ENCODE data around the gene PDE4B. TPM values are rescaled to one million over a fixed set of nuclear protein-coding genes. Genes with fewer than 3 reads are reported as not detected.
"Not testable (repeated sequence)": the region's sequence is repeated elsewhere in the genome, so short reads cannot be mapped to it uniquely, and the experiment has no call there.

Gene PDE4B
- total RNA-seq, 2 donors from 2014 or later = 114 to 132 TPM

- Mint-ChIP-seq H3K27ac (no peak overlapping the region), H3K36me3 (ENCODE audit: low read depth) (no peaks in the 10 kb centered on the region), H3K4me3 (peak overlapping the region; percentile 47), H3K27me3 (peaks cover 43% of the 10 kb centered on the region), H3K4me1 (no peaks in the 10 kb centered on the region)
- no peaks in the 10 kb centered on the region for H3K9me3 ChIP-seq (ENCODE audit: control insufficient read depth, low read length, poor library complexity, severe bottlenecking)
- no peak for ATAC-seq
- DNase-seq = no peak
Measured at GRCh38 chr1:65998763-65999583, 206.3 kb downstream of the PDE4B start.

DNA sequence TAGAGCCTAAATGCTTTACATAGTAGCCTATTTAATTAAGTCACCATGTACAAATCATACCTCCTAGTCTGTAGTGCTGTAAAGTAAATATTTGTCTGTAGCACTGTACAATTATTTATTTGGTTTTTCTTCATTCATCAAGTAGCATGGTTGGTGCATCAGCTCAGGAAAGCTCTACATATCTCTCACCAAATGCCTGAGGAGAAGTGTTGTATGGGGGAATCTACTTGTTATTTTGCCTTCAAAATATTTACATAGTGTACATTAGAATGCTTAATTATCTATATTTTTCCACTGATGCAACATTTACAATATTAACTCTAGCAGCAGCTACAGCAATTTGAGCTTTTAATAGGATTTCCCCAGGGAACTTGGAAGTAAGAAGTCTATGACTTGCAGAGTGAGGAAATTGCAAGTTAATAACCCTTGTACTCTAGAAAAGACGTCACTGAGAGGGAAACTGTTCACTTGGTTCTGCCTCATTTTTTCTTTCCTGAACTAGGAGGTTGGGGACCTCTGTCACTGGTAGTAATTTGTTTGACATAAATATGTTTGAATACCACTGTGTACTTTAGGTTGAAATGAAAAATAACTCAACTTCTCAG, 207.4 kb downstream of the PDE4B start:
- H3K4me1 Mint-ChIP-seq = no peaks in the 10 kb centered on the region
- ATAC-seq (no peak), DNase-seq (no peak)
- peaks cover 43% of the 10 kb centered on the region for H3K27me3 Mint-ChIP-seq
- H3K27ac Mint-ChIP-seq = no peak overlapping the region
- no peaks in the 10 kb centered on the region for H3K36me3 Mint-ChIP-seq (ENCODE audit: low read depth)
- H3K9me3 ChIP-seq (ENCODE audit: control insufficient read depth, low read length, poor library complexity, severe bottlenecking) = no peaks in the 10 kb centered on the region
- H3K4me3 Mint-ChIP-seq = no peak overlapping the region

- H3K4me1 Mint-ChIP-seq = no peaks in the 10 kb centered on the region
- H3K9me3 ChIP-seq (ENCODE audit: control insufficient read depth, low read length, poor library complexity, severe bottlenecking) = no peaks in the 10 kb centered on the region
- H3K27ac Mint-ChIP-seq = no peak overlapping the region
- no peak overlapping the region for H3K4me3 Mint-ChIP-seq
- peaks cover 33% of the 10 kb centered on the region for H3K27me3 Mint-ChIP-seq
- ATAC-seq = no peak
- no peaks in the 10 kb centered on the region for H3K36me3 Mint-ChIP-seq (ENCODE audit: low read depth)
- DNase-seq = no peak
Measured at GRCh38 chr1:66003690-66004089, 211.0 kb downstream of the PDE4B start.

- not testable (repeated sequence) for H3K27ac Mint-ChIP-seq; H3K9me3 ChIP-seq (ENCODE audit: control insufficient read depth, low read length, poor library complexity, severe bottlenecking); H3K4me3 Mint-ChIP-seq; H3K4me1 Mint-ChIP-seq; DNase-seq; H3K36me3 Mint-ChIP-seq (ENCODE audit: low read depth); ATAC-seq
- H3K27me3 Mint-ChIP-seq = peaks cover 23% of the 10 kb centered on the region
Measured at GRCh38 chr1:66006534-66006933, 213.8 kb downstream of the PDE4B start.

- H3K27ac Mint-ChIP-seq = no peak overlapping the region
- no peak overlapping the region for H3K4me3 Mint-ChIP-seq
- peaks cover 2% of the 10 kb centered on the region for H3K4me1 Mint-ChIP-seq
- peak; percentile 50 for ATAC-seq
- no peaks in the 10 kb centered on the region for H3K9me3 ChIP-seq (ENCODE audit: control insufficient read depth, low read length, poor library complexity, severe bottlenecking)
- H3K36me3 Mint-ChIP-seq (ENCODE audit: low read depth) = peaks cover 3% of the 10 kb centered on the region
- DNase-seq = no peak
- H3K27me3 Mint-ChIP-seq = peaks cover 32% of the 10 kb centered on the region
Measured at GRCh38 chr1:66012106-66012784, 219.6 kb downstream of the PDE4B start.

GRCh38 chr1:66013371-66013770, 220.7 kb downstream of the PDE4B start:
- ATAC-seq = no peak

GRCh38 chr1:66022904-66023620, 230.4 kb downstream of the PDE4B start:
- ATAC-seq (no peak), DNase-seq (no peak)
- H3K9me3 ChIP-seq (ENCODE audit: control insufficient read depth, low read length, poor library complexity, severe bottlenecking) = no peaks in the 10 kb centered on the region
- Mint-ChIP-seq H3K27ac (no peak overlapping the region), H3K36me3 (ENCODE audit: low read depth) (no peaks in the 10 kb centered on the region), H3K4me1 (no peaks in the 10 kb centered on the region), H3K27me3 (peaks cover 4% of the 10 kb centered on the region), H3K4me3 (no peak overlapping the region)

More at GRCh38 chr1:66013371-66013770, 220.7 kb downstream of the PDE4B start:
- no peaks in the 10 kb centered on the region for H3K9me3 ChIP-seq (ENCODE audit: control insufficient read depth, low read length, poor library complexity, severe bottlenecking)
- H3K36me3 Mint-ChIP-seq (ENCODE audit: low read depth) = peaks cover 3% of the 10 kb centered on the region
- H3K4me3 Mint-ChIP-seq = no peak overlapping the region
- no peak overlapping the region for H3K27ac Mint-ChIP-seq
- no peak for DNase-seq
- H3K27me3 Mint-ChIP-seq = peaks cover 22% of the 10 kb centered on the region
- peaks cover 2% of the 10 kb centered on the region for H3K4me1 Mint-ChIP-seq

DNA sequence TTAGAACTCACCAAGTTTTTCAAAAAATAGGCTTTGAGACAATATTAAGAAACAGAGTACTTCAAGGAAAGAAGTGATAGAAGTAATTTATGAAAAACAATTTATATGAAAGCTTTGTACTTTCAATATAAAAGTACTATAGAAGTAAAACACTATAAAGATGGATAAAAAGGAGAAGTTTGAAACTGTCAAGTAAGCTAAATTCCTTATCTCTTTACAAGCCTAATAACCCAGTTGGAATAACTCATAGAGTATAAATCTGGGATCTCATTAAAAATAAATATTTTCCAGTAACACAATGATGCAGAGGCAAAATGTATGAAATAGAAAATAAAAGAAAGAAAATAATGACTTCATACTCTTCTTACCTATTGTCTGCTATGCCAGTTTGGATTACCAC, 232.5 kb downstream of the PDE4B start:
- no peak for ATAC-seq
- Mint-ChIP-seq H3K4me1 (no peaks in the 10 kb centered on the region), H3K27ac (no peak overlapping the region), H3K4me3 (no peak overlapping the region), H3K36me3 (ENCODE audit: low read depth) (no peaks in the 10 kb centered on the region), H3K27me3 (peaks cover 4% of the 10 kb centered on the region)
- DNase-seq = no peak
- H3K9me3 ChIP-seq (ENCODE audit: control insufficient read depth, low read length, poor library complexity, severe bottlenecking) = no peaks in the 10 kb centered on the region

- H3K36me3 Mint-ChIP-seq (ENCODE audit: low read depth) = no peaks in the 10 kb centered on the region
- no peaks in the 10 kb centered on the region for H3K9me3 ChIP-seq (ENCODE audit: control insufficient read depth, low read length, poor library complexity, severe bottlenecking)
- H3K4me1 Mint-ChIP-seq = no peaks in the 10 kb centered on the region
- H3K27ac Mint-ChIP-seq = no peak overlapping the region
- no peak for ATAC-seq
- peaks cover 7% of the 10 kb centered on the region for H3K27me3 Mint-ChIP-seq
- no peak for DNase-seq
- H3K4me3 Mint-ChIP-seq = no peak overlapping the region
Measured at GRCh38 chr1:66028035-66028434, 235.3 kb downstream of the PDE4B start.

DNA sequence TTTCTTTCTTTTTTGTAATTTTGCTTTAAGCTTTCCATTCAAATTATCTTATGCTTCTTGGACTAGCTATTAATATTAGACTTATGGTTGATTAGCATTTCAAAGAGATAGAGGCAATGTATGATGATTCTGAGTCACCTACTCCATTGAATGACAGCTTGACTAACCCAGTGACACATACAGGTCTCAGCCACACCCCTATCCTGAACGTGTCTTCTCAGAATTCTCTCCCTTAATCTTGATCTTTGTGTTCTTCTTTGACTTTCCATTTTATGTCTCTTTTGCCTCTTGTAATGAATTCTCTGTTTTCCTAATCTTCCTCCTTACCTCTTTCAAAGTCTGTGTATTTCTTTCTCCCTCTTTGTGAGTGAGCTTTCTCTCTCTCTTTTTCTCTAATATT, 241.1 kb downstream of the PDE4B start:
- Mint-ChIP-seq H3K36me3 (ENCODE audit: low read depth) (no peaks in the 10 kb centered on the region), H3K4me3 (no peak overlapping the region), H3K27ac (no peak overlapping the region), H3K4me1 (peaks cover 2% of the 10 kb centered on the region), H3K27me3 (peaks cover 12% of the 10 kb centered on the region)
- no peak for DNase-seq
- ATAC-seq = no peak
- no peaks in the 10 kb centered on the region for H3K9me3 ChIP-seq (ENCODE audit: control insufficient read depth, low read length, poor library complexity, severe bottlenecking)

- no peak overlapping the region for H3K4me3 Mint-ChIP-seq
- peaks cover 2% of the 10 kb centered on the region for H3K4me1 Mint-ChIP-seq
- no peak for DNase-seq
- H3K36me3 Mint-ChIP-seq (ENCODE audit: low read depth) = no peaks in the 10 kb centered on the region
- H3K9me3 ChIP-seq (ENCODE audit: control insufficient read depth, low read length, poor library complexity, severe bottlenecking) = no peaks in the 10 kb centered on the region
- peaks cover 12% of the 10 kb centered on the region for H3K27me3 Mint-ChIP-seq
- no peak for ATAC-seq
- H3K27ac Mint-ChIP-seq = no peak overlapping the region
Measured at GRCh38 chr1:66035616-66036245, 243.0 kb downstream of the PDE4B start.

- Mint-ChIP-seq H3K4me1 (no peaks in the 10 kb centered on the region), H3K4me3 (no peak overlapping the region), H3K27me3 (peaks cover 14% of the 10 kb centered on the region), H3K36me3 (ENCODE audit: low read depth) (no peaks in the 10 kb centered on the region), H3K27ac (no peak overlapping the region)
- no peaks in the 10 kb centered on the region for H3K9me3 ChIP-seq (ENCODE audit: control insufficient read depth, low read length, poor library complexity, severe bottlenecking)
- ATAC-seq (no peak), DNase-seq (no peak)
Measured at GRCh38 chr1:66041654-66042053, 249.0 kb downstream of the PDE4B start.

- Mint-ChIP-seq H3K27ac (no peak overlapping the region), H3K36me3 (ENCODE audit: low read depth) (no peaks in the 10 kb centered on the region)
Measured at GRCh38 chr1:66043186-66043585, 250.5 kb downstream of the PDE4B start.

More at GRCh38 chr1:66043186-66043585, 250.5 kb downstream of the PDE4B start:
- Mint-ChIP-seq H3K4me3 (no peak overlapping the region), H3K27me3 (peaks cover 25% of the 10 kb centered on the region), H3K4me1 (no peaks in the 10 kb centered on the region)
- no peak for DNase-seq
- no peak for ATAC-seq
- H3K9me3 ChIP-seq (ENCODE audit: control insufficient read depth, low read length, poor library complexity, severe bottlenecking) = no peaks in the 10 kb centered on the region

Measured in T-helper 17 cell (primary cell).